Stimulated activated CD4-positive, alpha-beta T cell treated with anti-CD3 and anti-CD28 coated beads, Interleukin-4, amount 100 ng/mL, for 4 hours (primary cell): ENCODE measurements around the gene ANLN.
"Not testable (repeated sequence)": the region's sequence is repeated elsewhere in the genome, so short reads cannot be mapped to it uniquely, and the experiment has no call there.

Experiments used
- DNase-seq, 2 experiments: peaks; one replicate each; pipeline ENCODE4 v3.0.0-alpha.2; 2020

Gene ANLN

GRCh38 chr7:36472141-36472729, 82.6 kb downstream of the ANLN start:
- DNase-seq = no peak

- peak in 1 of 2 experiments; percentile 13 for DNase-seq
Measured at GRCh38 chr7:36473454-36474282, 84.0 kb downstream of the ANLN start.

GRCh38 chr7:36474283-36475010, 84.8 kb downstream of the ANLN start:
- DNase-seq = no peak

- DNase-seq = no peak
Measured at GRCh38 chr7:36475011-36475342, 85.3 kb downstream of the ANLN start.

- no peak for DNase-seq
Measured at GRCh38 chr7:36475381-36475780, 85.7 kb downstream of the ANLN start.

- no peak for DNase-seq
Measured at GRCh38 chr7:36478745-36479144, 89.1 kb downstream of the ANLN start.

- DNase-seq = not testable (repeated sequence)
Measured at GRCh38 chr7:36483853-36484252, 94.2 kb downstream of the ANLN start.

- DNase-seq = no peak
Measured at GRCh38 chr7:36484265-36484664, 94.6 kb downstream of the ANLN start.

- no peak for DNase-seq
Measured at GRCh38 chr7:36486336-36486735, 96.7 kb downstream of the ANLN start.

- DNase-seq = no peak
Measured at GRCh38 chr7:36487756-36488336, 98.2 kb downstream of the ANLN start.

GRCh38 chr7:36488672-36489071, 99.0 kb downstream of the ANLN start:
- not testable (repeated sequence) for DNase-seq

- no peak for DNase-seq
Measured at GRCh38 chr7:36490419-36490830, 100.8 kb downstream of the ANLN start.

- DNase-seq = no peak
Measured at GRCh38 chr7:36491317-36491716, 101.7 kb downstream of the ANLN start.

GRCh38 chr7:36496576-36496975, 106.9 kb downstream of the ANLN start:
- no peak for DNase-seq

- DNase-seq = not testable (repeated sequence)
Measured at GRCh38 chr7:36497176-36497575, 107.5 kb downstream of the ANLN start.

GRCh38 chr7:36497775-36498174, 108.1 kb downstream of the ANLN start:
- DNase-seq = no peak
